Erythroblast (primary cell): ENCODE measurements around the gene PNPLA3.

Experiments
- DNase-seq, 2 experiments: peaks; one replicate each; lab custom pipeline; 2025; lab: John Stamatoyannopoulos, UW
- GATA1 ChIP-seq: IDR thresholded peaks from 2 replicates; pipeline ENCODE4 v1.6.1; 2011; ENCODE audit warnings: low read depth, mild to moderate bottlenecking, control low read depth, low read length, moderate library complexity
- POLR2A ChIP-seq: IDR thresholded peaks from 2 replicates; pipeline ENCODE4 v1.6.1; 2011; ENCODE audit warnings: mild to moderate bottlenecking, low read length

Gene PNPLA3

GRCh38 chr22:43972931-43973462 is 49.4 kb downstream of the PNPLA3 start:
- DNase-seq: no peak

GRCh38 chr22:43974028-43974545 is 50.5 kb downstream of the PNPLA3 start:
- DNase-seq: no peak
- no peak for TF ChIP-seq GATA1
- TF ChIP-seq POLR2A: no peak

More at GRCh38 chr22:43972931-43973462, 49.4 kb downstream of the PNPLA3 start:
- TF ChIP-seq GATA1: no peak
- TF ChIP-seq POLR2A: no peak

GRCh38 chr22:43975041-43975440 is 51.4 kb downstream of the PNPLA3 start:
- TF ChIP-seq POLR2A (no peak), GATA1 (no peak)
- DNase-seq: no peak

- no peak for DNase-seq
- TF ChIP-seq GATA1 (no peak), POLR2A (no peak)
Observed at GRCh38 chr22:43976861-43977795, 53.5 kb downstream of the PNPLA3 start.

GRCh38 chr22:43978558-43978957 is 55.0 kb downstream of the PNPLA3 start:
- TF ChIP-seq POLR2A (no peak), GATA1 (no peak)
- no peak for DNase-seq

GRCh38 chr22:43980579-43980978 is 57.0 kb downstream of the PNPLA3 start:
- TF ChIP-seq POLR2A (no peak), GATA1 (no peak)
- DNase-seq: no peak

GRCh38 chr22:43980996-43981395 is 57.4 kb downstream of the PNPLA3 start:
- TF ChIP-seq POLR2A: no peak
- TF ChIP-seq GATA1: no peak

GRCh38 chr22:43983808-43984207 is 60.2 kb downstream of the PNPLA3 start:
- no peak for DNase-seq
- no peak for TF ChIP-seq GATA1
- no peak for TF ChIP-seq POLR2A

More at GRCh38 chr22:43980996-43981395, 57.4 kb downstream of the PNPLA3 start:
- no peak for DNase-seq

GRCh38 chr22:43985532-43985931 is 61.9 kb downstream of the PNPLA3 start:
- no peak for DNase-seq
- TF ChIP-seq POLR2A (no peak), GATA1 (no peak)

- no peak for TF ChIP-seq POLR2A
- no peak for TF ChIP-seq GATA1
- DNase-seq: no peak
Observed at GRCh38 chr22:43988116-43988820, 64.7 kb downstream of the PNPLA3 start.

- no peak for DNase-seq
- TF ChIP-seq GATA1: no peak
Observed at GRCh38 chr22:43988960-43989359, 65.4 kb downstream of the PNPLA3 start.

- TF ChIP-seq GATA1 (no peak), POLR2A (no peak)
- DNase-seq: peak; percentile 58 to 66
Observed at GRCh38 chr22:43990044-43990443, 66.4 kb downstream of the PNPLA3 start.

- DNase-seq: no peak
- no peak for TF ChIP-seq POLR2A
- no peak for TF ChIP-seq GATA1
Observed at GRCh38 chr22:43991316-43992020, 67.9 kb downstream of the PNPLA3 start.
